ENCODE data around the gene ADAM15.

ADAM15 gene

GRCh38 chr1:155086856-155087535 lies 35.9 kb downstream of the ADAM15 start:
- DNase-seq: no peak

GRCh38 chr1:155091071-155092051 lies 40.2 kb downstream of the ADAM15 start:
- DNase-seq: peak; percentile 84

- no peak for DNase-seq
These were observed 41.0 kb downstream of the ADAM15 start for GRCh38 chr1:155092131-155092530.

- DNase-seq: no peak
These were observed 41.5 kb downstream of the ADAM15 start for GRCh38 chr1:155092641-155093040.

- DNase-seq: no peak
These were observed 43.0 kb downstream of the ADAM15 start for GRCh38 chr1:155093911-155094621.

- no peak for DNase-seq
These were observed 43.5 kb downstream of the ADAM15 start for GRCh38 chr1:155094622-155094948.

GRCh38 chr1:155099331-155099730 lies 48.2 kb downstream of the ADAM15 start:
- DNase-seq: no peak

GRCh38 chr1:155103325-155103724 lies 52.2 kb downstream of the ADAM15 start:
- DNase-seq: no peak

- DNase-seq: no peak
These were observed 53.8 kb downstream of the ADAM15 start for GRCh38 chr1:155104605-155105534.

- DNase-seq: no peak
These were observed 54.5 kb downstream of the ADAM15 start for GRCh38 chr1:155105604-155106011.

- no peak for DNase-seq
These were observed 55.7 kb downstream of the ADAM15 start for GRCh38 chr1:155106862-155107261.

GRCh38 chr1:155107309-155108264 lies 56.5 kb downstream of the ADAM15 start:
- DNase-seq: no peak

GRCh38 chr1:155108296-155108695 lies 57.2 kb downstream of the ADAM15 start:
- no peak for DNase-seq

- no peak for DNase-seq
These were observed 59.3 kb downstream of the ADAM15 start for GRCh38 chr1:155110381-155110780.

- no peak for DNase-seq
These were observed 59.7 kb downstream of the ADAM15 start for GRCh38 chr1:155110826-155111225.

Measured in activated CD8-positive, alpha-beta memory T cell treated with anti-CD3 and anti-CD28 coated beads, Interleukin-2, amount 50 U/mL, for 4 hours (primary cell).